GM21737 (cell line): ENCODE results near the gene CIDEB.

Experiments
- ATAC-seq: cut with Tn5 transposase; IDR thresholded peaks from one replicate; pipeline ENCODE4 v1.9.1; 2021; ENCODE audit warnings: mild to moderate bottlenecking, moderate library complexity; ENCODE audit not compliant: unreplicated experiment

Gene CIDEB

GRCh38 chr14:24291446-24292117 lies 16.2 kb downstream of the CIDEB start:
- no peak for ATAC-seq

- ATAC-seq = no peak
Observed at GRCh38 chr14:24290746-24291145, 17.0 kb downstream of the CIDEB start.

GRCh38 chr14:24289649-24290280 lies 18.0 kb downstream of the CIDEB start:
- ATAC-seq = peak; percentile 65

GRCh38 chr14:24286996-24287395 lies 20.8 kb downstream of the CIDEB start:
- no peak for ATAC-seq

GRCh38 chr14:24285351-24285750 lies 22.4 kb downstream of the CIDEB start:
- ATAC-seq = no peak

- ATAC-seq = no peak
Observed at GRCh38 chr14:24284501-24285035, 23.2 kb downstream of the CIDEB start.

GRCh38 chr14:24283796-24284460 lies 23.8 kb downstream of the CIDEB start:
- no peak for ATAC-seq

GRCh38 chr14:24282736-24283135 lies 25.0 kb downstream of the CIDEB start:
- ATAC-seq = no peak

- no peak for ATAC-seq
Observed at GRCh38 chr14:24281636-24282035, 26.1 kb downstream of the CIDEB start.

GRCh38 chr14:24280797-24281460 lies 26.8 kb downstream of the CIDEB start:
- no peak for ATAC-seq

GRCh38 chr14:24279301-24280186 lies 28.2 kb downstream of the CIDEB start:
- peak; percentile 63 for ATAC-seq

GRCh38 chr14:24278424-24278823 lies 29.4 kb downstream of the CIDEB start:
- ATAC-seq = no peak

GRCh38 chr14:24277606-24278321 lies 30.0 kb downstream of the CIDEB start:
- ATAC-seq = no peak

GRCh38 chr14:24277071-24277470 lies 30.7 kb downstream of the CIDEB start:
- no peak for ATAC-seq

GRCh38 chr14:24274101-24274543 lies 33.7 kb downstream of the CIDEB start:
- ATAC-seq = peak; percentile 39

- ATAC-seq = no peak
Observed at GRCh38 chr14:24273422-24273998, 34.3 kb downstream of the CIDEB start.

GRCh38 chr14:24272467-24272866 lies 35.3 kb downstream of the CIDEB start:
- ATAC-seq = no peak

- ATAC-seq = no peak
Observed at GRCh38 chr14:24271834-24272263, 35.9 kb downstream of the CIDEB start.

GRCh38 chr14:24271134-24271833 lies 36.5 kb downstream of the CIDEB start, which contains the start of gene RABGGTA:
Gene RABGGTA (minus strand): TSS chr14:24271597. CDS start chr14:24271115, 482 bp downstream.
- ATAC-seq = peak; percentile 80
